SK-N-SH treated with all-trans-retinoic acid at 6 μM for 48 hours (cell line): ENCODE measurements around the gene TET3.

Experiments used
- ATAC-seq: fragments of 200-7000 bp; cut with Tn5 transposase; 3 replicates; pipeline ENCODE4 v1.9.1; 2020; ENCODE audit warnings: mild to moderate bottlenecking, moderate library complexity
- ARNTL ChIP-seq: fragments of 450-650 bp; formaldehyde crosslinking; IDR thresholded peaks from 2 replicates; pipeline ENCODE4 v1.5.0; 2020; ENCODE audit warnings: low read depth, mild to moderate bottlenecking, moderate library complexity, borderline replicate concordance
- BACH2 ChIP-seq: fragments of 250-450 bp; sonication (Bioruptor Pico); IDR thresholded peaks from 2 replicates; pipeline ENCODE4 v1.9.0; 2021; ENCODE audit warnings: mild to moderate bottlenecking, borderline replicate concordance
- CREB5 ChIP-seq: fragments of 250-450 bp; sonication (Bioruptor Pico); IDR thresholded peaks from 2 replicates; pipeline ENCODE4 v1.5.1; 2020; ENCODE audit warnings: low read depth, mild to moderate bottlenecking, moderate library complexity
- CSDC2 ChIP-seq: fragments of 250-450 bp; sonication (Bioruptor Pico); IDR thresholded peaks from 2 replicates; pipeline ENCODE4 v1.5.0; 2020; ENCODE audit warnings: mild to moderate bottlenecking, moderate library complexity
- CSRNP3 ChIP-seq: fragments of 250-450 bp; sonication (Bioruptor Pico); IDR thresholded peaks from 2 replicates; pipeline ENCODE4 v1.5.1; 2021; ENCODE audit warnings: mild to moderate bottlenecking, moderate library complexity
- ESRRG ChIP-seq: fragments of 250-450 bp; sonication (Bioruptor Pico); IDR thresholded peaks from 2 replicates; pipeline ENCODE4 v1.6.1; 2021; ENCODE audit warnings: mild to moderate bottlenecking
- GLIS3 ChIP-seq: fragments of 250-450 bp; sonication (Bioruptor Pico); IDR thresholded peaks from 2 replicates; pipeline ENCODE4 v1.5.0; 2020; ENCODE audit warnings: mild to moderate bottlenecking, moderate library complexity
- ISL1 ChIP-seq: fragments of 250-450 bp; sonication (Bioruptor Pico); IDR thresholded peaks from 2 replicates; pipeline ENCODE4 v2.1.2; 2022; ENCODE audit warnings: mild to moderate bottlenecking, moderate library complexity
- OSR1 ChIP-seq: fragments of 250-450 bp; sonication (Bioruptor Pico); IDR thresholded peaks from 2 replicates; pipeline ENCODE4 v1.8.0; 2022; ENCODE audit warnings: moderate library complexity, mild to moderate bottlenecking, inconsistent platforms
- PATZ1 ChIP-seq: fragments of 250-450 bp; sonication (Bioruptor Pico); IDR thresholded peaks from 2 replicates; pipeline ENCODE4 v1.8.0; 2020; ENCODE audit warnings: mild to moderate bottlenecking, moderate library complexity, borderline replicate concordance
- PPARA ChIP-seq: fragments of 250-450 bp; sonication (Bioruptor Pico); IDR thresholded peaks from 2 replicates; pipeline ENCODE4 v1.5.0; 2020; ENCODE audit warnings: mild to moderate bottlenecking, borderline replicate concordance
- RARB ChIP-seq: fragments of 250-450 bp; sonication (Bioruptor Pico); IDR thresholded peaks from 2 replicates; pipeline ENCODE4 v1.8.0; 2021; ENCODE audit warnings: mild to moderate bottlenecking, moderate library complexity
- TCF4 ChIP-seq: fragments of 250-450 bp; sonication (Bioruptor Pico); IDR thresholded peaks from 2 replicates; pipeline ENCODE4 v1.8.0; 2021; ENCODE audit warnings: mild to moderate bottlenecking, moderate library complexity, borderline replicate concordance
- TSHZ2 ChIP-seq: fragments of 250-450 bp; sonication (Bioruptor Pico); IDR thresholded peaks from 2 replicates; pipeline ENCODE4 v1.5.0; 2020; ENCODE audit warnings: mild to moderate bottlenecking, moderate library complexity
- ZC3H10 ChIP-seq: fragments of 250-450 bp; sonication (Bioruptor Pico); IDR thresholded peaks from 2 replicates; pipeline ENCODE4 v1.5.1; 2021; ENCODE audit warnings: mild to moderate bottlenecking, moderate library complexity
- ZFP3 ChIP-seq: fragments of 250-450 bp; sonication (Bioruptor Pico); IDR thresholded peaks from 2 replicates; pipeline ENCODE4 v1.5.0; 2020; ENCODE audit warnings: mild to moderate bottlenecking, moderate library complexity
- ZFP30 ChIP-seq: fragments of 450-650 bp; formaldehyde crosslinking; IDR thresholded peaks from 2 replicates; pipeline ENCODE4 v1.5.0; 2022; ENCODE audit warnings: mild to moderate bottlenecking, moderate library complexity
- ZNF565 ChIP-seq: fragments of 450-650 bp; formaldehyde crosslinking; conservative IDR thresholded peaks from 2 replicates; pipeline ENCODE4 v1.5.0; 2020; ENCODE audit warnings: low read depth, mild to moderate bottlenecking, moderate library complexity
- ZNF70 ChIP-seq: fragments of 450-650 bp; formaldehyde crosslinking; IDR thresholded peaks from 2 replicates; pipeline ENCODE4 v1.5.0; 2020; ENCODE audit warnings: mild to moderate bottlenecking, moderate library complexity
- ZNF8 ChIP-seq: fragments of 450-650 bp; formaldehyde crosslinking; IDR thresholded peaks from 2 replicates; pipeline ENCODE4 v1.5.0; 2020; ENCODE audit warnings: mild to moderate bottlenecking, moderate library complexity

The TET3 gene

GRCh38 chr2:73972846-73973245 is 11.9 kb upstream of the TET3 start:
- ATAC-seq = no peak
- TF ChIP-seq ESRRG (CRISPR knock-in tag) (no peak), PPARA (CRISPR knock-in tag) (no peak), ZNF565 (no peak), CREB5 (CRISPR knock-in tag) (no peak), CSRNP3 (CRISPR knock-in tag) (no peak), CSDC2 (CRISPR knock-in tag) (no peak), ARNTL (no peak), TCF4 (CRISPR knock-in tag) (no peak), ZNF70 (CRISPR knock-in tag) (no peak), BACH2 (CRISPR knock-in tag) (no peak), ZFP3 (CRISPR knock-in tag) (no peak), ZNF8 (no peak), TSHZ2 (CRISPR knock-in tag) (no peak), ZC3H10 (CRISPR knock-in tag) (no peak), ZFP30 (no peak), RARB (CRISPR knock-in tag) (no peak), GLIS3 (no peak), PATZ1 (no peak), ISL1 (CRISPR knock-in tag) (no peak)

- TF ChIP-seq ARNTL = no peak
- no peak for TF ChIP-seq ISL1 (CRISPR knock-in tag)
- TF ChIP-seq ZNF8 = no peak
- TF ChIP-seq GLIS3 = no peak
- TF ChIP-seq TSHZ2 (CRISPR knock-in tag) = no peak
- TF ChIP-seq PPARA (CRISPR knock-in tag) = no peak
- ATAC-seq = no peak
Observed at GRCh38 chr2:73975731-73976130, 9.0 kb upstream of the TET3 start.

GRCh38 chr2:73976803-73977202 is 7.9 kb upstream of the TET3 start:
- ATAC-seq = no peak
- TF ChIP-seq CREB5 (CRISPR knock-in tag) (no peak), ZNF565 (no peak), OSR1 (CRISPR knock-in tag) (no peak), GLIS3 (no peak)
